ENCODE results near the gene AOX1. TPM values are rescaled to one million over a fixed set of nuclear protein-coding genes. Genes with fewer than 3 reads are reported as not detected.

AOX1 gene
- total and polyA plus RNA-seq, 9 of the 15 experiments (the other 6 are each of a cell fraction or from before 2014, with no cell fraction given), result 0.10 to 0.55 (median 0.20) TPM; not detected in 6

DNA sequence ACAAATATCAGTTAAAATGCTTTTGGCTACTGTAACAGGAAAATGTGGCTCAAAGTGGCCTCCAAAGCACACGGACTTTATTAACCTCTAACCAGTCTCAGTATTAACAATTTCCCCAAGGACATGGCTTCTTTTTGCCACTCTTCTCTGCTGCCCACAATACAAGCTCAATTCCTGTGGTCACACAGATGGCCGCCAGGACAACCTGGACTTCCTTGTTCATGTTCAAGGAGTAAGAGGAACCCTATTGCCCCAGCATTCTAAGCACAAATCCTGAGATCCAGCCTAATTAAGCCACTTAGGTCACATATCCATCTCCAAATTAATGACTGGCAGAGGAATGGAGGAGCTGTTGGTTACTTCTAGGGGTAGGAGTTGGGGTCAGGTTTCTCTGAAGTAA, 38.2 kb downstream of the AOX1 start:
- DNase-seq (ENCODE audit: extremely low read depth in 1 of 4, low spot score in 3 of 4) (no peak), FAIRE-seq (no peak), ATAC-seq (no peak)
- H2AFZ ChIP-seq (ENCODE audit: low read depth, low read length), result no peak overlapping the region
- TF ChIP-seq RB1 (IDR thresholded peaks at IDR 0.05; ENCODE audit: low read depth), result no peak
- no peak for TF ChIP-seq CTBP1 (IDR thresholded peaks at IDR 0.05; ENCODE audit: borderline replicate concordance)
- TF ChIP-seq MIER1 (IDR thresholded peaks at IDR 0.05; ENCODE audit: low read depth), result no peak
- TF ChIP-seq SP1 (CRISPR knock-in tag; IDR thresholded peaks at IDR 0.05), result no peak
- TF ChIP-seq ZNF347 (CRISPR knock-in tag; IDR thresholded peaks at IDR 0.05; ENCODE audit: low read depth), result no peak
- TF ChIP-seq, protein P1, sequence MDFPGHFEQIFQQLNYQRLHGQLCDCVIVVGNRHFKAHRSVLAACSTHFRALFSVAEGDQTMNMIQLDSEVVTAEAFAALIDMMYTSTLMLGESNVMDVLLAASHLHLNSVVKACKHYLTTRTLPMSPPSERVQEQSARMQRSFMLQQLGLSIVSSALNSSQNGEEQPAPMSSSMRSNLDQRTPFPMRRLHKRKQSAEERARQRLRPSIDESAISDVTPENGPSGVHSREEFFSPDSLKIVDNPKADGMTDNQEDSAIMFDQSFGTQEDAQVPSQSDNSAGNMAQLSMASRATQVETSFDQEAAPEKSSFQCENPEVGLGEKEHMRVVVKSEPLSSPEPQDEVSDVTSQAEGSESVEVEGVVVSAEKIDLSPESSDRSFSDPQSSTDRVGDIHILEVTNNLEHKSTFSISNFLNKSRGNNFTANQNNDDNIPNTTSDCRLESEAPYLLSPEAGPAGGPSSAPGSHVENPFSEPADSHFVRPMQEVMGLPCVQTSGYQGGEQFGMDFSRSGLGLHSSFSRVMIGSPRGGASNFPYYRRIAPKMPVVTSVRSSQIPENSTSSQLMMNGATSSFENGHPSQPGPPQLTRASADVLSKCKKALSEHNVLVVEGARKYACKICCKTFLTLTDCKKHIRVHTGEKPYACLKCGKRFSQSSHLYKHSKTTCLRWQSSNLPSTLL (IDR thresholded peaks at IDR 0.05), result no peak
- TF ChIP-seq ILF3 (IDR thresholded peaks at IDR 0.05; ENCODE audit: borderline replicate concordance), result no peak
- TF ChIP-seq, protein P2, sequence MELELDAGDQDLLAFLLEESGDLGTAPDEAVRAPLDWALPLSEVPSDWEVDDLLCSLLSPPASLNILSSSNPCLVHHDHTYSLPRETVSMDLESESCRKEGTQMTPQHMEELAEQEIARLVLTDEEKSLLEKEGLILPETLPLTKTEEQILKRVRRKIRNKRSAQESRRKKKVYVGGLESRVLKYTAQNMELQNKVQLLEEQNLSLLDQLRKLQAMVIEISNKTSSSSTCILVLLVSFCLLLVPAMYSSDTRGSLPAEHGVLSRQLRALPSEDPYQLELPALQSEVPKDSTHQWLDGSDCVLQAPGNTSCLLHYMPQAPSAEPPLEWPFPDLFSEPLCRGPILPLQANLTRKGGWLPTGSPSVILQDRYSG (tag; conservative IDR thresholded peaks at IDR 0.05; ENCODE audit: low read depth), result no peak
- H3K9me1 ChIP-seq (ENCODE audit: control insufficient read depth, insufficient read depth, low read length), result no peaks in the 10 kb centered on the region
- WGBS (ENCODE audit: insufficient coverage, low coverage, missing lambda C conversion rate), result 0% methylated on average over 1 of the region's 2 CpGs
- ChIA-PET POLR2A (no interaction called here), CTCF (ENCODE audit: low intra/inter-chr PET ratio) (no interaction called here)
- H3K27ac ChIP-seq (ENCODE audit: extremely low read depth, low read depth, low read length), result no peak overlapping the region
- peaks cover 0 to 6% of the 10 kb centered on the region in 2 experiments; a peak in 2 of 5 replicates for H3K27me3 ChIP-seq (ENCODE audit: control insufficient read depth in 2 of 2, insufficient read depth in 2 of 2, low read length in 2 of 2)
- in situ Hi-C loops (cut with MboI) (no loop called here), intact Hi-C loops (cut with micrococcal nuclease) (no loop called here)
- BruUV-seq (replicated peaks), result no TSS peak
- H3K4me1 ChIP-seq (replicated peaks in 1 of 2; ENCODE audit: control insufficient read depth in 2 of 2, insufficient read depth in 2 of 2, low read length in 2 of 2), result no peaks in the 10 kb centered on the region; a peak in 1 of 5 replicates
- no peaks in the 10 kb centered on the region for H4K20me1 ChIP-seq (replicated peaks; ENCODE audit: control insufficient read depth, insufficient read depth, low read length)
- H3K4me3 ChIP-seq, result no peak overlapping the region
- H3K9me3 ChIP-seq (replicated peaks; ENCODE audit: control insufficient read depth, insufficient read depth, low read depth, low read length), result no peaks in the 10 kb centered on the region
- no peaks in the 10 kb centered on the region for H3K79me2 ChIP-seq (ENCODE audit: control insufficient read depth, insufficient read depth, low read length)
- H3K9ac ChIP-seq (ENCODE audit: insufficient read depth in 1 of 2, low read depth in 2 of 2, low read length in 2 of 2), result no peak overlapping the region
- H3K36me3 ChIP-seq (ENCODE audit: control insufficient read depth, insufficient read depth, low read length), result no peaks in the 10 kb centered on the region
- no peak overlapping the region for H3K4me2 ChIP-seq (ENCODE audit: insufficient read depth, low read length)

Data from K562 (cell line).